Hematopoietic multipotent progenitor cell treated with erythropoietin and hydrocortisone succinate and interleukin-3 and kit ligand, for 17 days (in vitro differentiated cells): ENCODE results near the gene PRKCE.

Experiments used
- DNase-seq: peaks from one replicate; pipeline ENCODE4 v3.0.0-alpha.2; 2015; ENCODE audit warnings: low spot score

Gene PRKCE

DNA sequence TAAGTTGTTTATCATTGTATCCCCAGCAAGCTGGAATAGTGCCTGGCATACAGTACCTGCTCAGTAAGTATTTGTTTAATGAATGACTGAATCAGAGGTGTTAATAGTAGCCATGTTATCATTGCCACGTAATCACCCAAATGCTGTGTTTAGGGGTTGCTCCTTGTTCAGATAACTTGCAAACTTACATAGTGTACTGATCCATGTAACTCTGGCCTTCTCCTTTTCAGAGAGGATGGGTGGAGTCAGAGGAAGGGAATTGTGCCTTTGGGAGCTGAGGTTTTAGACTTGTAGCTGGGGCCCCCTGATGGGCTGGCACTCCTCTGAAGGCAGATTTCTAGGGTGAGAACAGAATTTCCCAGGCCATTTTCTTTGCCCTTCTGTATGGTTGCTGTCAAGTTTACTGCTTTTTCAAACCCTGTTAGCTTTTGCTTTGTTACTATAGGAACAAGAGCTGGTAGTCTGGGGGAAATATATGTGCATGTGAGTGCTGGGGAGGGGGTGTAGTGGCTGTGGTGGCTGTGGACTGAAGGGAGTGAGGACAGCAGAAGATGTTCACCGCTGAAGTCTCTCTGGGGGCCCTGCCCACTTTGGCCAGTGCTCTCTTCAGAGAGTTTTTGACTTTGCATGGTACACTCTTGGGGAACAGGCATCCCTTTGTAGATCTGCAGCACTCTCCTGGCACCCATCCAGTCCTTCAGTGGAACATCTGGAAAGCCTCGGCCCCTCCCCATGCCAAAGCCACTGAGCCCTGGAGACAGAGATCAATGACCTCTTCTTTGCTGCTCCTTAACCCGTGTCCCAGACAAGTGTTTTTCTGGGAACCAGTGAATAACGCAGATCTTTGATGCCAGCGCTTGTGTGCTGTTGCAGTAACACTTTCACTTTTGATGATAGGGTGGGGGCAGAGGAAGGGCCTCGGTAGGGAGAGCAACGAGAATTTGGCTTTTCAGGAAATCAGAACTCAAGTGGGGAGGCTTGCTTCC lies 209.0 kb downstream of the PRKCE start:
- DNase-seq: no peak

DNA sequence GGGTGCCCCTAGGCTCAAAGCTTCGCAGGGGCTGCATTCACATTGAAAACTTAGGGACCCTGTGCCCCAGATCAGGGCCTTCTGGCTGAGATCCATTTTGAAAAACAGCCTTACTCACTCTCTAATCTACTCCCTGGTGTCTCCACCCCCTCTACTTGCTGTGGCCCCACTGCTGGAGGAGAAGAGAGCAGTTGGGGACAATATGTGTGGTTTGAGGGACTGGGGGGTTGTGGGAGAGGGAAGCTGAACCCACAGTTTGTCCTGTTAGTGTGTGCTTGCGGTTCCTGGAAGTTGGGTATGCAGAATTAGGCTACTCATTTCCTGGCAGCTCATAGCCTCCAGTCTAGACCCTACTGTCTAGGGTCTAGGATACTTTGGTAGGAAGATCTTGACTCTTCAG lies 211.4 kb downstream of the PRKCE start:
- no peak for DNase-seq

- no peak for DNase-seq
Observed at GRCh38 chr2:45864121-45864520, 212.6 kb downstream of the PRKCE start.

GRCh38 chr2:45867349-45867748 lies 215.9 kb downstream of the PRKCE start:
- DNase-seq: no peak

DNA sequence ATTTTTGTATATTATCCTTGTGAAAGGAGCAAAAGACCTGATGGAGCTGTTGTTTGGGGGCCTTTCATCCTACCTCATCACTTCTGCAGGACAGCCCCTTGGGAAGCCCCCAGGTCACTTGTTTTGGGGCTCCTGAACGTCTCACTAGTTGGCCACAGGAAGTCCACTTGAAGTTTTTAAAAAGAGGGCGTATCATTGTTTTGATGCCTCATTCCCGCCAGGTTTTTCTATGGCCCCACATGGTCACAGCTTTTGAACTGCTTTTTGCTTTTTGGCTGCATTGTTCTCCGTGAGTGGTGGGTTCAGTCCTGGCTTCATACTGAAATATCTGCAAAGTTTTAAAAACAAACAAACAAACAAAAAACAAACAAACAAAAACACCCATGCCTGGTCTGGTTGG lies 216.3 kb downstream of the PRKCE start:
- DNase-seq: no peak

- DNase-seq: no peak
Observed at GRCh38 chr2:45869165-45869501, 217.7 kb downstream of the PRKCE start.

GRCh38 chr2:45871025-45871424 lies 219.6 kb downstream of the PRKCE start:
- DNase-seq: no peak

GRCh38 chr2:45871541-45871940 lies 220.1 kb downstream of the PRKCE start:
- no peak for DNase-seq

GRCh38 chr2:45872211-45872610 lies 220.7 kb downstream of the PRKCE start:
- no peak for DNase-seq

GRCh38 chr2:45874344-45874743 lies 222.9 kb downstream of the PRKCE start:
- DNase-seq: no peak

- no peak for DNase-seq
Observed at GRCh38 chr2:45876611-45877010, 225.1 kb downstream of the PRKCE start.

DNA sequence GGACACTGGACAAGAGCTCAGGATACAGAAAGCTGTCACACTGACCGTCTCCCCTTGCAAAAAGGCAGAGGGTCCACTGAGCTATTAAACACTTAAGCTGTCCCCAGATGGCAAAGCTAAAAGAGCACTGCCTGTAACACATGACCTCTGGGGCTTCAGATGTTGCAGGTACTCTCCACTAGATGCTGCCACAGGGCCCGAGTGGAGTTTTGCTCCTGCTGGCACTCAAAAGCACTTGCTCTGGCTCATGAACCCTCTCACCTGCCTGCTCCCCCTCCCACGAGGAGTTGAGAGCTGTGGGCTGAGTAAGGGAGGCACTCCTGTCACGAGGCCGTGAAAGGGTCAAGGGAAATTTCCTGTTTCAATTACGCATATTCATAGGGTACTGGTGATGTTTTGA lies 227.9 kb downstream of the PRKCE start:
- no peak for DNase-seq

DNA sequence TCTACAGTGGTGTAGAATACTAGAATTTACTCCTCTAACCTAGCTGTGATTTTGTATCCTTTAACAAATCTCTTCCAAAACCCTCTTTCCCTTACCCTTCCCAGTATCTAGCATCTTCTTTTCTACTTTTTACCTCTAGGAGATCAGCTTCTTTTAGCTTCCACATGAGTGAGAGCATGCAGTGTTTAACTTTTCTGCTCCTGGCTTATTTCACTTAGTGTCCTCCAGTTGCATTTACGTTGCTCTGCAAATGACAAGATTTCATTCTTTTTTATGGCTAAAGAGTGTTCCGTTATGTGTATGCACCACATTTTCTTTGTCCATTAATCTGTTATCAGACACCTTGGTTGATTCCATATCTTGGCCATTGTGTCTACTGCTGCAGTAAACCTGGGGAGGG lies 228.5 kb downstream of the PRKCE start:
- no peak for DNase-seq

- DNase-seq: no peak
Observed at GRCh38 chr2:45881970-45882581, 230.6 kb downstream of the PRKCE start.

GRCh38 chr2:45882707-45883602 lies 231.5 kb downstream of the PRKCE start:
- DNase-seq: no peak

DNA sequence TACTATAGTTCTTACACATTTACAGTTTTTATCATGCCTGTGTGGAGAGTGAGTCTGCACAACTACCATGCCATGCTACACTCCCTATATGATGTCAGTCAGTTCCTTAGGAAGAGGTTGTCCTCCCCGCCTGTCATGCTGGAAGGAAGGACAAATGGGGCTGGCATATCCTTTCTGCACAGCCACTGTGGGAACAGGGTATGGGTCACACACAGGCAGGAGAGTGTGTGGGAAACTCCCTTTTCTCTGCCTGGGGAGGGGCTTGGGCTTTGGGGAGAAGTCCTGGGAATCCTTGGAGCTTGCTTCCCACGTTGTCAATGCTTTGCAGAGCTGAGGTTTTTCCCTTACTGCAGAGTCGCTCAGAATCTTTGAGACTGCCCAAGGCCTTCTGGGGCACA lies 232.1 kb downstream of the PRKCE start:
- no peak for DNase-seq

GRCh38 chr2:45884126-45884525 lies 232.7 kb downstream of the PRKCE start:
- no peak for DNase-seq

- no peak for DNase-seq
Observed at GRCh38 chr2:45885171-45885621, 233.7 kb downstream of the PRKCE start.

GRCh38 chr2:45886171-45886663 lies 234.7 kb downstream of the PRKCE start:
- no peak for DNase-seq

GRCh38 chr2:45888167-45888566 lies 236.7 kb downstream of the PRKCE start:
- DNase-seq: no peak

DNA sequence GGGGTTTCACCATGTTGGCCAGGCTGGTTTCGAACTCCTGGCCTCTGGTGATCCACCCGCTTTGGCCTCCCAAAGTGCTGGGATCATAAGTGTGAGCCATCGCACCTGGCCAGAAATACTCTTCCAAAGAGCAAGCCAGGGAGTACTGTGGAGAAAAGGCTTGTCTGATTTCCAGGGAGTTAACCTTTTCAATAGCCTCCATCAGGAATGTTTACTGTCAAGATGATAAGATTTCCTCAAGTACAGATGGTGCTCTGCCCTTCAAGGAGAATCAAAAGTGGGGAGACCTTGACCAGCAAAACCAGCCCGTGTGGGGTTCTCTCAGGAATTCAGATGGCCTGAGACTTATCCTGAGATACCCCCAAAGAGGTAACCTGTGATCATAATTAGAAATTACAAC lies 237.2 kb downstream of the PRKCE start:
- no peak for DNase-seq

- DNase-seq: no peak
Observed at GRCh38 chr2:45889053-45889452, 237.6 kb downstream of the PRKCE start.
